Stimulated activated CD4-positive, alpha-beta T cell treated with anti-CD3 and anti-CD28 coated beads, Interleukin-2, amount 100 ng/mL, for 4 hours (primary cell): ENCODE measurements around the gene MEIS2.
"Not testable (repeated sequence)": the region's sequence is repeated elsewhere in the genome, so short reads cannot be mapped to it uniquely, and the experiment has no call there.

Source experiments
- DNase-seq: peaks from one replicate; pipeline ENCODE4 v3.0.0-alpha.2; 2020; ENCODE audit warnings: low read depth

The MEIS2 gene

DNA sequence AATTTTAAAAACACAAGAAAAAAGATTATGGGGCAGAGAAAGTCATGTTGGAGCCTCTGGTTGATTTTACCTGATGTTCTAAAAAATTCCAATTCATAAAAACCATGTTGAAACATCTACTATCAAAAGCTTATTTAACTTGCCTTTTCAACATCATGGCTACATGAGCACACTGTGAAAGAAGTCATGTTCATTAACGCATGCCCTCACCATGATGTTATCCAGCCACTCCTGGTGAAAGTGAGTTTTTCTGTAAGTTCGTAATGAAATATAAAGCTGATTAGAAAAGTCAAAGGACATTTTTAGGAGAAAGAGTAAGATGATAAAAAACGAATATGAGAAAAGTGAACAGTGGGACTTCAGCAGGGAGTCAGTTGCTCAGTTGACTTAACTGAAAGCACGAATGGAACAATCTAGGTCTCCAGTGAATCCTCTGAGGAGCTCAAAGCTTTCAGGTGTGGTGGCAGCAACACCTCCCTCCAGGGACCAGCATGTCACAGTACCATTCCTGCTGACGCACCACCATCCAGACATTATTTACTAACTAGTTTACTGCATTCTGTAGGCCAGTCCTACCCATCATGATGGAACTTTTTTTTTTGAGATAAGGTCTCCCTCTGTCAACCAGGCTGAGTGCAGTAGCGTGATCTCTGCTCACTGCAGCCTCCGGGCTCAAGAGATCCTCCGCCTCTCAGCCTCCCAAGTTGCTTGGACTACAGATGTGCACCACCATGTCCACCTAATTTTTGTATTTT, 95.2 kb downstream of the MEIS2 start:
- no peak for DNase-seq

DNA sequence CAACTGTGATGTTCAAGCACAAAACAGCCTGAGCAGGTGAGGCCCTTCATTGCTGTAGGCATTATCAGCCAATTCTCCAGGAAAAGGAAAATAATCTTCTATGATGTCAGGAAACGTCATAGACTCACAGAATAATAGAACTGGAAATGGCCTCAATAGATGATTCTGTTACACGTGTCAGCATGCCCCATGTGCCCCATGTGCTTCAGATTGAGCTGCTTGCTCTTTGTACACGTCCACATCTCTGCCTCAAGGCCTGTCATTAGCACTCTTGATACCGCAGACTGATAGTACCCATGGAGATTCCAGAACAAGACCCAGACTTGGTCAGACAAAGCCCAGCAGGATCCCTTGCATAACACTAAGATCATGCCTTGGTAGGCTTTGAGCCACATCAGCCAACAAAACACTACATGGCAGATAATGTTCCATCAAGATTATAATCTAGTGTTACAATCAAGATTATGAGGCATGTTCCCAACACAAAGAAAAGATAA, 95.9 kb downstream of the MEIS2 start:
- no peak for DNase-seq

DNA sequence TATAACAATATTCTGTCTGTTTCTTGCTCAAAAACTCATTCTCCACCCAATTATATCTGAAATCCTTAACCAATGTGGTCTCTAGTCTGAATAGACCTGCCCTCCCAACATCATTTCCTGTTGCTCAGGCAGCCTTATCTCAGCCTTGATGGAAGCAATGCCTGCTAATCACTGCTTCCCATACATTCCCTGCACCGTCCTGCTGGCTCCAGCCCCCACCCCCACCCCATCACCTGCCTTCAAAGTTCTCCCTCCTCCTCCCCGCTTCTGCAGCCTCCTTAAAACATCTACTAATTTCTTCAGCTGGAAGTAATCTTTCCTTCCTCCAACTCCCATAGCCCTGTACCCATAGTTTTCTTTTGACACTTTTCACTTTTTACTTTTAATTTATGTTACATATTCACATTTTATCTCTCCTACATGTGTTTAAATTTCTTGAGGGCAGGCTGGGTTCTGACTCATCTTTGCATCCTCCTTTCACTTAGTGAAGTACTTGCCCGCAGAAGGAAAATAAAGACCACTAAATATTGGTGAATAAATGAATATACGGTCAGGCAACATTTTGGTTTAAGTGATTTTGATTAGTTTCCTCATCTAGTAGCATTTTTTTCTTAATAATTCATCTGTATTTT, 98.2 kb downstream of the MEIS2 start:
- DNase-seq = no peak

DNA sequence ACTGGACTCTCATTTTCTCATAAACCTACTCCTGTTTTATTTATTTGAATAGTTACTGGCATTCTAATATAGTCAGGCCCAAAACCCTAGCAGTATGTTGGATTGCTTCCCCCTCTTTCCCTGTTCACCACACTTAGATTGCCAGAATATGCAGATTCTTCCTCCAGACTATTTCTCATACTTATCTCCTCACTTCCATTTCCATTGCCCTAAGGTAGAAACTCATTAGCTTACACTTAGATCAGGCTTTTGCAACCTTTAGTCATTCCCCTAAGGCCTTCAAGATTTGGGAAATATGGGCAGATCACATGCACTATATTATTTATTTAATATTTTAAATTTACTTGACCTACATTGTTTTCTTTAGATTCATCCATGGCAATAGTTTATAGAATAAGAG, 98.9 kb downstream of the MEIS2 start:
- no peak for DNase-seq

DNA sequence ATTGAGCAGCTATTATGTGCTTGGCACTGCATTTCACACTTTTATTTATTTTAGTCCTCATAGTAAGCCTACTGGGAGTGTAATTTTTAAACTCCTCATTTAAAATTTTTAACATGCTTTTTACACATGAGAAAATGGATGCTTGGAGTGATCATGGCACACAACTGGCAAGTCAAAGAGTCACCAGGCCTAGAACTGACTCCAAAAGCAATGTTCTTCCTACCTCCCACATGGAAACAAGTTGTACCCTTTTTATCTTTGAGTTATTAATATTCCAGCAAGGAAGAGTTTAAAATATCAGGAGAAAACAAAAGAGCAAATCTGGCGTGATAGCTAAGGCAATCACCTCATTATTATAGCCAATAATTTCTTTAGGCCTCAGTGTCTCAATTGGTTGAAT, 100.6 kb downstream of the MEIS2 start:
- DNase-seq = no peak

DNA sequence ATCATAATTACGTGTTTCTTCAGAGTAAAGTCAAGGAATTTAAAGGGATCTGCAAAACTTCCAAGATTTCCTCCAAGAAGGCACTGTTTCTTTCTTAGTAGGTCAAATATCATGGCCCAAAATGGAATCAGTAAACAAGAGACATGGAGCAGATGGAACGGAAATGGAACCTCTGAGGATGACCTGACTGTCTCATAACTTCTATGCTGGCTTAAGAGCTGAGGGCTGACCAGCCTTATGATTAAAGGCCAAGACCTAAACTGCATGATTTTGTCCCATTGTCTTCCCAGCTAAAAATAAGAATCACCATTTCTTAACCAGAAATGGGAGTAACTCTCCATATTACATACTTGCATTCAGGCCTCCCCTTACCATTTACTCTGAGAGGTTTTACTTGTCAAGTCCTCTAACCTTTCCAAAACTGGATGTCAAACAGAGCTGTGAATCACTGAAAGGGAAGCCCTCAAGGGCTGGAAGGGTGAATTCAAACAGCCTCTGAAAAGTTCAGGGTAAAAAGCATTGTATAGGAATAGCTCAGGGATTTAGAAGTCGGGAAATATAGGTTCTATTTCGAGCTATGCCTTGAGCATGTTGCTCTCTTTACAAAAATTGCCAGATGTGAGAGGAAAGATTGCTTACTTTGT, 103.7 kb downstream of the MEIS2 start:
- no peak for DNase-seq

DNA sequence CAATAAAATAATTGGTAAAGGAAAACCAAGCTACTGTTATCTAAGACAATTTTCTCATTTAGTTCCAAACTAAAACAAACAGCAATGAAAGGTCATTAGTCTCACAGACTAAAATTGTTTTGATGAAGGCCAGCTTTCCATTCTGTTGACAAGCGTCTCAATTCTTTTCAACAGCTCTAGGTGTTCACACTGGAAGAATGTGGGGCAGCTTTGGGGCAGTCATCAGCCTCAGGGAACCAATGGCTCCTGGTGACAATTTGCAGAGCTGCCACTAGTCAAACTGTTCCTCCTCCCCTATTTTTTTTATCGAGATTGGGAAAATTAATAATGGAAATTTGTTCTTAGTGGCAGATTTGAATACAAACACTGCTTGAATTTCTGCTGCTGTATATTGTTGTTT, 104.2 kb downstream of the MEIS2 start:
- no peak for DNase-seq

DNA sequence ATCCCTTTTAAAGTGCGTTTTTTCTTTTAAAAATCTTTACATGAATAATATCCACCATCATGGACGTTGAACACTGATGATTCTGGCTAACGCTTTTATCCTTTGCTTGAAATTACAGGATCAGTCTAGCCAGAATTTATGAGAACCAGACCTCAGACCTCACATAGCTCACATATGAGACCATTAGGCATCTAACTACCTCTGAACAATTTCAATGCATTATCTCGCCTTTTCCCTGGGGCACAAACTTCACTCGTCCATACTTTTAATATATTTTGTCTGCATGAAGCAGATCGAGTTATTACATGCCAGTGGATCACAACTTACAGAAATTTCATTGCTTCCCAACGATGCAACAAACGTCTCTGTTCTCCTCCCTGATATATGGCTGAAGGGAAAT, 105.6 kb downstream of the MEIS2 start:
- DNase-seq = no peak

DNA sequence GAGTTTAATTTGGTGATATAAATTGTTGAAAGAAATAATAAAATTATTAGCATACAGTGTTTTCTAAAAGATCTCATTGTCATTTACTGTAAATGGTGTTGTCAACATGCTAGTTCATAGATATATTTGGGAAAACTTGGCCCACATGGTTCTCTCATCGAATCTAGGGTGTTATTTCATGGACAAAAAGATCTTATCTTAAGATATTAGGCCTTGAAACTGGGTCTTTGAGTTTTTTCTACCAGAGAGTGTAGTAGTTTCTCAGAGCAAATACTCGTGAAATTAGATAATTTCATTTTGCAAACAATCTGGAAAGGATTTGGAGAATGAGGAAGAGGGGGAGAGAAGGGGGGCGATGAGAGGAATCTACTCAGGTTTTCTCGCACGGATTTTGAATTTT, 107.9 kb downstream of the MEIS2 start:
- DNase-seq = no peak

DNA sequence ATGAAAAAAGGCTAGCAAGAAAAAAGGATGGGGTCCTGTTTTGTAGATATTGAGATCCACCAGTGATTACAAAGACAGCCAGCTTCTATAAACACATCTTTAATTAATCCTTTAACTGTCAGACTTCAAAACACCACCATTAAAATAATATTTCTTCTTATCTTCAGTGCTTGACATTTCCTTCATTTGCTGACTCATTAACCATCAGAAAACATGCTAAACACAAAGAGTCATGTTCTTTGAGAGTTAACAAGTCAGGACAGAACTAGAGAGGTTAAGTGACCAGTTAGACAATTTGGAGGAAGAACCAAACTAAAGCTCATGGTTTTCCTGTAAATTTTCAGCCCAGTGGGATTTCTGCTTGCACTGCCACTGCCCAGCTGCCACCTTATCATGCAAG, 111.4 kb downstream of the MEIS2 start:
- DNase-seq = no peak

DNA sequence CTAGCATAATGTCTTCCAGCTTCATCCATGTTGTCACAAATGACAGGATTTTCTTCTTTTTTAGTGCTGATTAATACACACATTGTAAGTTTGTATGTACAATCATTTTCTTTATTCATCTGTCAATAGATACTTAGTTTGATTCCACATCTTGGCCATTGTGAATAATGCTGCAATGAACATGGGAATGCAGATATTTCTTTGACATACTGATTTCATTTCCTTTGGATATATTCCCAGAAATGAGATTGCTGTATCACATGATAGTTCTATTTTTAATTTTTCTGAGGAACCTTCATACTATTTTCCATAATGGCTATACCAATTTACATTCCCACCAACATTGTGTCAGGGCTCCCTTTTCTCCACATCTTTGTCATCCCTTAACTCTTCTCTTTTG, 117.9 kb downstream of the MEIS2 start:
- no peak for DNase-seq

DNA sequence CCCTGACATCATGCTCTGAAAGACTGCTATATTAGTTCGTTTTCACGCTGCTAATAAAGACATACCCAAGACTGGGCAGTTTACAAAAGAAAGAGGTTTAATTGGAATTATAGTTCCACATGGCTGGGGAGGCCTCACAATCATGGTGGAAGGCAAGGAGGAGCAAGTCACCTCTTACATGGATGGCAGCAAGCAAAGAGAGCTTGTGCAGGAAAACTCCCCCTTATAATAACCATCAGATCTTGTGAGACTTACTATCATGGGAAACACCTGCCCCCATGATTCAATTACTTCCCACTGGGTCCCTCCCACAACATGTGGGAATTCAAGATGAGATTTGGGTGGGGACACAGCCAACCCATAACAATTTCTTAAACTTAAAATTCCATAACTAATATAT, 120.1 kb downstream of the MEIS2 start:
- not testable (repeated sequence) for DNase-seq

DNA sequence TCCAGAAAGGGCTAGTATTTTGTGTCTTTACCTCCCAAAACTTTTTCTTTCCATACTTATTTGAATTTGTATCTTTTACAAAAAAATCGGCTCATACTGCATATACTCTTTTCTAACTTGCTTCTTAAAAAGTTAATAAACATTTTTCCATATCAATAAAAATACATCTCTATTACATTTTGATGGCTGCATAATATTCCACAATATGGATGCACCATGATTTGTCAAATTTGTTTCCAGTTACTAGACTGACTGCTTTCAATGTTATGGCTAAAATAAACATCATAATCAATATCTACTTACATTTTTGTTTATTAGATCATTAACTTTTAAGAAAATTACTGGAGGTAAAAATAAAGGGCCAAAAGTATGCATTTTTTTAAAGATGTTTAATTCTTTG, 121.7 kb downstream of the MEIS2 start:
- no peak for DNase-seq

DNA sequence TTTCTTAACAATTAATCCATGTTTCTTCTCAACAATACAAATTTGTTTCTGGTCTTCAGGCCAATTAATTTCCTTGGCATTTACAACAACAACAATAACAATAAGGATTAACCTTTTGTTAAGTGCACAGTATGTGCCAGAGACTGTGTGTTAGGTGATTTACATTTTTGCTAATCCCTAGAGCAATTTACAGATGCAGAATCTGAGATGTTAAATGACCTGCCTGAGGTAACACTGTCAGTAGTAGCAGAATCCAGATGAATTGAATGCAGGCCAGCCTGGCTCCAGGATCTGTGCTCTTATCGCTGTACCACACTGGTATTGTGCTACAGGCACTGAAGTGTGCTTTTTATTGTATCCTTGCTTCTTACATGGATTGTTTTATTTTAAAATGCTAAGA, 122.2 kb downstream of the MEIS2 start:
- DNase-seq = no peak

DNA sequence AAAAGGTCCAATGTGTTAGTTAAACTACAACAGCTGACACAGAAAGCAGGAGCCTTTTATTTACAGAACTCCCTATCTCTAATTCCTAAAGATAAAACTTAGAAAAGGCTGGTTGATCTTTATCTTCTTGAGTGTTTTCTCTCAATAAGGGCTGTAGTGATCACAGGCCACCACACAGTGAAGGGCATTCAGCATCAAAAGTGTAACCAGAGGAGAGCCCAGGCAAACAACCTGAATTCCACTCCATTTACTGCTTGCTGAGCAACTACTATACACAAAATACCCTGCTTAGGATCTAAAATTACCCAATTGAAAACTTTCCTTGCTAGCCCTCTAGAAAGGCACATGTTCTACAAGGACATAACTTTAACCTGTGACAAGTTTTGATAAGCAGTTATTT, 122.7 kb downstream of the MEIS2 start:
- DNase-seq = no peak

DNA sequence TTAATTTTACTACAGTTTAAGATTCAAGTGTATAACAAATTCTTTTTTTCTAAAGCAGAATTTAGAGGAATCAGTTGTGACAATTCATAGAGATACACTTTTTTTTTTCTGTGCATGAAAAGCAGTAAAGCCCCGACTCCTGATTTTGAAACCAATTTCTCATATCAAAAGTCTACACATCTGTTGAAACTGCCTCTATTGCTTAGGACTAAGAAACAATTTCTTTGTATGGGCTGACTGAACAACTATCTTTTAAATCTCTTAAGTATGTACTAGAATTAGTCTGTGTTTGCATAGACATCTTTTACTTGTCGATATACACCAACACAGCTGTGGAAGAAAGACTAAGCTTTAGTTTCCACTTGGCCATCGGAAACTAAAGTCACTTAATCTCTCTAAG, 127.6 kb downstream of the MEIS2 start:
- DNase-seq = no peak

DNA sequence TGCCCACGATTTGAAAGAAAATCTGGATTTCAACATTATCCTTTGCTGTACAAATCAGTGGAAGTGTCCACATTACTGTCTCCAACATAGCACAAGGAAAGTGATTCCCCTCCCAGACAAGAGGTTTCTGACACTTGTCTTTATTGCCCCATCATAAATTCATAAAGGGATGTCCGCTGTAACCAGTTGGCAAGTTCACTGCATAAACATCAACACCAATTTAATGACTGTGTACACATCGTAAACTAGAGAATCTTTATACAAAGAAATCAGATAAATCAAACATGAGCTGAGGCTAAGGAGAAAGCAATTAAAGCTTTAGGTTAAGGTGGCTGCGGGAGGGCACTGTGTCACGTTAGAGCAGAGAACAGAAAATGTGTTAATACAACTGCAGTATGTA, 129.8 kb downstream of the MEIS2 start:
- no peak for DNase-seq

DNA sequence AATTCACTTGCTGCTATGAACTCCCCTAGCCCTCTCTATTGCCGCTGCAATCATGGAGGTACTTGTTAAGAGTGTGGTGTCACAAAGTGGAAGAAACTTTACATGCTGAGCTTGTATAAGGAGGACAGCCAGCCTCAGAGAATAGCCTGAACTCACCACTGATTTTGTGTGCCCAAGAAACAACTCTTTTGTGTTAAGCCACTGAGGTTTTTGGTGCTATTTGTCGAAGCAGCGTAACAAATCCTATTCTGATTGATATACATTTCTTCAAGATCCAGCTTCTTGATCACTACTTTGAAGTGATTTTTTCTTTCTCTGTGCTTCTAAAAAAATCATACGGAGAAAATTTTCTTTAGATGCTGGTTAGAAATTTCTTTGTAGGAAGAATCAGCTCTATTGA, 132.4 kb downstream of the MEIS2 start:
- no peak for DNase-seq

DNA sequence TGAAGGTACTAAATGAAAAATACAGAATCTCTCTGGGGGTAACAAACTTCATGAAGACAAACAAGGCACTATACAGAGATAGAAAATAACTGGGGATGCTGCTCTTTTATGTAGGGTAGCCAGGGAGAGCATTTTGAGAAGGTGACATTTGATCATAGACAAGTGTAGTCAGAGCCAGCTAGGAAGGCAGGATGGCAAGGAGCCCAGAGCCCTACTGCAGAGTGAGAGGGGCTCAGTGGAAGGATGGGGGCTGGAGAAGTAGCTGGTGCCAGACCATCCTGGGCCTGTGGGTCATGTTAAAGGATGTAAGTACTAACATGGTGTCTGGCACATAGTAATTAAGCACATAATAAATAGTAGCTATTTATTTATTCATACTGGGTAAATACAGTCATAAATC, 133.6 kb downstream of the MEIS2 start:
- DNase-seq = no peak

DNA sequence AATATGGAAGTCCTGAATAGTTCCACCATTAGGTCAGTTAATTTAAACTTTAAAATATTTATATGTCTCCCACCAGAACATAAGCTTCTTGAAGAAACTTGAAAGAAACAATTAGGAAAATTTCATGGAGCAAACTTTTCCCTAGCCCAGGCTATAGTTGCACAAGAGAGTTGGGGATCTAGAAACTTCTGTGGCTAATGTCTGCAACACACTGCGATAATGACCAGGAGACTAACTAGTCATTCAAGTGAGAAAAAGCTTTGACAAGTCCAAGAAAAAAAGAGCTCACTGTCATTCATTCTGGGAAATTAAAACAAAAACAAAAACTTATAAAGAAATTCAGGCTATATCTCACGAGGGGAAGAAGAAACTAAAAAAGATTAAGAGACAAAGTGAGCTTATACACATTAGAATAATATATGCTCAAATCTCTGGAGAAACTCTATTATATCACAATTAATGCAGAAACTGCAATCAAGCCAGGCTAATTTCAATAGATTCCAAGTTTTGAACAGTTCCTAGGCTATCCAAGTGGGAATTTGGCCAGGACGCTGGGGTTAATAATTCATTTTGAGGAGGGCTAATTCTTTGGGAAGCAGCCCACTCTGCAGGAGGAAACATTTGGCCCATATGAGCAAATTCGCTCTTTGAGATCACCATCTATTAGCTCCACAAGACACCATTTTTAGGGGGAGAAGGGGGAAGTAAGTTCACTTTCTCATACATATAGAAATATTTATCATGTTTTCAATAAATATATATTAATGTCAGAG, 134.6 kb downstream of the MEIS2 start:
- DNase-seq = no peak

DNA sequence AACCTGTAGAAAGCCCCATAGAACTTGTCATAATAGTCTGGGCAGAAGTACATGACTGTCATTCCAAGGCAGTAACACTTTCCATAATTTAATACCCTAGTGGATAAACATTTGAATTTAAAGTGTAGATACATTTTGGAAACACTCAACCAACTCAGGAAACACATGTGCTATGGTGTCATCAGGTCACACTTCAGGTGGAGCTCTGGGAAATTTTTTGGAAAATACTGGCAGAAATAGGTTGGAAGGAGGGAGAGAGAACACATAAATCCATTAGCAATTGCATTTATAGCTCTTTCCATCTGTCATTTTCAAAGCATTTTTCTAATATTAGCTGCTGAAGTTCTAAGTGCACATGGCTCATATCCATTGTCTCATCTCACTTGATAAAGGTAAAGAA, 135.7 kb downstream of the MEIS2 start:
- DNase-seq = no peak

DNA sequence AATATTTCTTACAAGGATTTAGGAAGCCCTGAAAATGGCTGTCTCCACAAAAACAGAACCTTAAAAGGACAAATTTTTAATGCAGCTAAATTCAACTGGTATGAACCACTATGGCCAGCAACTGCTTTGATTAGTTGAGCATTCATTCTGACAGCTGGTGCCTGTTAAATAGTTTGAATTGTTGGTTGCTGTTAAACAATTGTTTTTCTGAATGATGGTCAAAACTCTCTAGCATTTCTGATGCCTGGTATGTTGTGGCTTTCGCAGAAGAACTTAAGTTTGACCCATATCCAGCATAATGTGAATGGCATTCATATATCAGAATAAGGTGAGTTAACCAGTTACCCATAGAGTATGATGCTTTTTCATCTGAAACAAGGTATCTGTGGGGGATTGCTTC, 138.4 kb downstream of the MEIS2 start:
- DNase-seq = no peak

DNA sequence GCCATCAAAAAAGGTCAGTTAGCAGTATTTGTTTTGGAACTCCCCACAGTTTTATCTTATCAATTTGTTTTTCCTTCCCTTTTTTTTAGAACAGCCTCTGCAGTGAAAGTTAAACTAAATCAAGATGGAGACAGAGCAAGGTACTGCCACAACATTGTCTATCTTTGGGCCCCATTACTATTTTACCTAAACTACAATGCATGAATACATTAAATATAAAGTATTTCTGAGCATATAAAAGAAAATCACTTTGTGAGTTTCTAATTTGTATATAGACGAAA, 139.5 kb downstream of the MEIS2 start:
- no peak for DNase-seq
